HG02943 (cell line): ENCODE data around the gene RNASE7.

ENCODE experiments used
- ATAC-seq: cut with Tn5 transposase; IDR thresholded peaks from one replicate; pipeline ENCODE4 v1.9.1; 2021; ENCODE audit warnings: mild to moderate bottlenecking, low read depth, moderate library complexity; ENCODE audit not compliant: unreplicated experiment

Gene RNASE7

GRCh38 chr14:21042918-21043317 lies 756 bp downstream of the RNASE7 start:
- ATAC-seq = no peak

GRCh38 chr14:21043387-21043973 lies 1.3 kb downstream of the RNASE7 start:
- ATAC-seq = no peak

DNA sequence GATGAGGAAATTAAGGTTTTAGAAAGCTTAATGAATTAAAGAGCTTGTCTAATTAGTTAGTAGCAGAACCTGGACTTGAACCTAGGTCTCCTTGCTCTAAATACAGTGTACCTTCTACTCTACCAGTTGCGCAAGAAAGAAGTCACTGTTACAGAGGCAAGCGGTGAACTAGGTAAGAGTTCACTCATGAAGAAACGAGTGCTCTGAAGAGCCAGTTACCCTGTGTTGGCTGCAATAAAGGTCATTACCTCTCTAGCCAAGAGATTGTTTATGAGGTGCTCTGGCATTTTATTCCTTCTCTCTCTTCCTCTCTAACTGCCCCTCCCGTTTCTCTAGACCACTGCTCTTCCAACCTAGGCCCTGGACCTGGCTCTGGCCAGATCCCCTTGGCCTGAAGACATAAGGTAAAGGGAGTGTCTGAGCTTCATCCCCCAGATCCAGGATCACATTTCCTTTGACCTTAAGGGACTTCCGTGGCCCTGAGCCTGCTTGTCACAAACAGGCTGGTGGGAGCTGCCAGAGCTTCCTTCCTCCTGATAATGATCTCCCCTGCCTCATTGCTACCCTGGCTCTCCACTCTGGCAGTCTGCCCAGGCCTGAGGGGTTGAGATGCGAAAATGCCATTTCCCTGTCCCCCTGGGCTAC lies 1.9 kb downstream of the RNASE7 start:
- no peak for ATAC-seq

- no peak for ATAC-seq
Observed at GRCh38 chr14:21047378-21047781, 5.2 kb downstream of the RNASE7 start.

- ATAC-seq = no peak
Observed at GRCh38 chr14:21048638-21049037, 6.5 kb downstream of the RNASE7 start.

DNA sequence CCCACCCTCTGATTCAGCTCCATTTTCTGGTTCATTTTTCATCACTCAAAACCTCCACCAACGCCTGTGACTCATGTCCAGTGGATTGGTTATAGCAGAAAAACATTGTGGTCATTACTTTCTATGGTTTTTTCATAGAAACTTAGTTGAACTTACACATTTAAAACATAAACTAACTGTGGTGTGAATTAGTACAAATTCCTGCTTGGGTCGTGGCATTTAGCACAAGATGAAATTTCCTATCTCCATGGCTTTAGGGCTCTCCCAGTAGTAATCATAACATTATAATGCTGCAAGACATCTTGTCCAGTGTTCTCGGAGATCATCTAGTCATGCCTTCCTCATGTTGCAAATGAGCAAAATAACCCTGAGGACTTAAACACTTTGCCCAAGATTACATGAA lies 7.1 kb downstream of the RNASE7 start:
- no peak for ATAC-seq

- no peak for ATAC-seq
Observed at GRCh38 chr14:21050597-21050996, 8.4 kb downstream of the RNASE7 start.

DNA sequence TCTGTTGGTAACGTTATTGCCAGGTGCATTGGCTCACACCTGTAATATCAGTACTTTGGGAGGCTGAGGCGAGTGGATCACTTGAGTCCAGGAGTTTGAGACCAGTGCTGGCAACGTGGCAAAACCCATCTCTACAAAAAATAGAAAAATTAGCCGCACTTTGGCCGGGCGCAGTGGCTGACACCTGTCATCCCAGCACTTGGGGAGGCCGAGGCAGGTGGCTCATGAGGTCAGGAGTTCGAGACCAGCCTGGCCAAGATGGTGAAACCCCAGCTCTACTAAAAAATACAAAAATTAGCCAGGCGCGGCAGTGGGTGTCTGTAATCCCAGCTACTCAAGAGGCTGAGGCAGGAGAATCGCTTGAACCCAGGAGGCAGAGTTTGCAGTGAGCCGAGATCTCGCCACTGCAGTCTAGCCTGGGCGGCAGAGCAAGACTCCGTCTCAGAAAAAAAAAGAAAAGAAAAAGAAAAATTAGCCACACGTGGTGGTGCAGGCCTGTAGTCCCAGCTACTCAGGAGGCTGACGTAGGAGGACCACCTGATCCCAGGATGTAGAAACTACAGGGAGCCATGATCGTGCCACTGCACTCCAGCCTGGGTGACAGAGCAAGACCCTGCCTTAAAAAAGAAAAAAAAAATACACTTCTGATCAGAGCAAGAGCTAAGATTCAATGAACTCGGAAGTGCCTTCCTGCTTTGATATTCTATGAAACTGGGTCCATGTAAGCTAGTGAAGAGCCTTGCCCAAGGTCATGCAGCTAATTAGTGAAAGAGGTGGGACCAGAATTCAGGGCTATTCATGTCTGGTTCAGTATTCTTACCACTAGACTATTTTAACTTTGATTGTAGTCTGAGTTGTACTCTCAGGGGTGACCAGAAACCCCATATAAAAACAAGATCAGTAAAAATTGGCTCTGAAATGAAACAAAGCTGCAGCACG lies 11.3 kb downstream of the RNASE7 start:
- ATAC-seq = no peak

GRCh38 chr14:21054123-21054767 lies 12.1 kb downstream of the RNASE7 start:
- no peak for ATAC-seq

- no peak for ATAC-seq
Observed at GRCh38 chr14:21054768-21055145, 12.6 kb downstream of the RNASE7 start.

GRCh38 chr14:21055432-21056117 lies 13.4 kb downstream of the RNASE7 start:
- no peak for ATAC-seq

- no peak for ATAC-seq
Observed at GRCh38 chr14:21056520-21057163, 14.5 kb downstream of the RNASE7 start.

DNA sequence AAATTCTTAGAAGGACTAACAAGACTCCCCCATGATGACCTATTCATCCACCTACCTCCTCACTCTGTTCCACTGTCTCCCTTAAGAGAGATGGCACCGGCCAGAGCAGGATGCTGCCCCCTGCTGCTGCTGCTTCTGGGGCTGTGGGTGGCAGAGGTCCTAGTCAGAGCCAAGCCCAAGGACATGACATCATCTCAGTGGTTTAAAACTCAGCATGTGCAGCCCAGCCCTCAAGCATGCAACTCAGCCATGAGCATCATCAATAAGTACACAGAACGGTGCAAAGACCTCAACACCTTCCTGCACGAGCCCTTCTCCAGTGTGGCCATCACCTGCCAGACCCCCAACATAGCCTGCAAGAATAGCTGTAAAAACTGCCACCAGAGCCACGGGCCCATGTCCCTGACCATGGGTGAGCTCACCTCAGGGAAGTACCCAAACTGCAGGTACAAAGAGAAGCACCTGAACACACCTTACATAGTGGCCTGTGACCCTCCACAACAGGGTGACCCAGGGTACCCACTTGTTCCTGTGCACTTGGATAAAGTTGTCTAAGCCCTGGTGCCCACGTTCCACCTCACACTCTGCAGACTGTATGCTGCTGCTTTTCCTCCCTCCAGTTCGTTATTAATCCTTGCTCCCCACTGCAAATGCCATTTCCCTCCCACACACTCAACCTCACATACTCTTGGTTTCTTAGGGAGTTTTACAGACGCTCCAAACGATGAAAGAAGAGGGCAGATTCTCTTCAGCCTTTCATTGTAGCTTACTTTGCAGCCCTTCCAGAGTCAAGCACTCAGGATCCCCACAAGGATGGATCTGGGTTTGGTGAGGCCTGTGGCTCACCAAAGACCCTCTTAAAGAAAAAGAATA lies 15.9 kb downstream of the RNASE7 start, which contains the start of gene RNASE8:
RNASE8 (plus strand) TSS at position 20 of the 873 bp plus-strand sequence; CDS start at position 91, 71 bp downstream.
- no peak for ATAC-seq

- no peak for ATAC-seq
Observed at GRCh38 chr14:21058903-21059302, 16.7 kb downstream of the RNASE7 start.

DNA sequence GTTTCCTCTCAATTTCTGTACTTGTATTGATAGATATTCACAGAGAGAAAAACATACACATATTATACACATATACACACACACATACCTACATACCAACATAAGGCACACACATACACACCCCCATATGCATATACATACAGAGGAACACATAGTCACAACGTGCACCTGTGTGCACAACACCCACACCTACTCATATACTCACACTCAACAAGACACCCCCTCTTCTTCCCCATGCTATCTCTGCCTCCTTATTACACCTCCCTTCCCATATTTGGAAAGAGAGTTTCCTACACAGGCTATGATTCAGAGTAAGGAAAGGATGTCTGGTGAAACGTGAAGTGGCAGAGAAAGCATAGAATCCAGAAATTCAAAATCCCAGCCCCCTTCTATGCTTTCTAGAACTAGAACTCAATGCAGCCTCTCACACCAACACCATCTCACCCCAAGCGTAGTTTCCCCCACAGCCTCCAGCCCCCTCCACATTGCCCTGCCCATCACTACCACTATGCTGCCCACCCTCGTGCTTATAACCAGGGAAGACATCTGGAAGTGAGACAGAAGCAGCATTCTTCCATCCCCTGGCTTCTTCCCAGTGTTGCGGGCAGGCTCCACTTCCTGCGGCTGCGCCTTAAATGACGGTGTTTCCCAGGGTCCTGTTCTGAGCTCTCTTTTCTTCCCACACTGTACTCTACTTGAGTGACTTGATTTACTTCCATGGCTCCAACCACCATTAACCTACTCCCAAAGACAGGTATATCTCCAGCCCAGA lies 17.9 kb downstream of the RNASE7 start:
- ATAC-seq = no peak

DNA sequence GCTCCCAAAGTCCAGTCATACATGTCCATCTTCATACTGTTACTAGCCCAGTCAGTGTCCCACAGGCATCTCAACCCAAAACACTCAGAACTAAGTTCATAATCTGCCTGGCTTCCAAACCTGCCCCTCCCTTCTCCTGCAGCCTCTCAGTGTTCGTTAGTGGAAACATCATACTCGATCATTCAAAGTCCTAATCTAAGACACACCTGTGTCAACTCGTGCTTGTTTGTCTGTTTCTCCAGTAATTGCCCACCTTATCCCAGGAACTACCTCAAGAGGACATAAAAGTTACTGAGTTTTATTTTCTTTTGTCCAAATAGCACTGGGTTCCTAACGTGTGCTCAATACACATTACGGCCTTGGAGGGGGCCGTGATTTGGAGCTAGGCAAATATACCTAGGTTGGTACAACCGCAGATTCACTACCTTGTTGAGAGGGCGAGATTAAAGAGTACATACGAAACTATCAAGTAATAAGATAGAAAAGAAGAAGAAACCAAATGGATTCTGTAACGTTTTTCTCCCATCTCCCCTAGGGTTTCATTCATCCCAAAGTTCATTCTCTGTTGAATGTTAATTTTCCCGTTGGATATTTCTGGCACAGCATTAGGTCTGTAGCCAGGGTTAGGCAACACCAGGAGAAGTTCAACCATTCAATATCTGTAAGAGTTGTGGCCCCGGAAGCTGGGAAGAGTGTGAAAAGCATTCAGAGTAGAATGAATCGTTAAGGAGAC lies 18.6 kb downstream of the RNASE7 start:
- no peak for ATAC-seq

- no peak for ATAC-seq
Observed at GRCh38 chr14:21061347-21061668, 19.1 kb downstream of the RNASE7 start.

GRCh38 chr14:21063479-21063878 lies 21.3 kb downstream of the RNASE7 start:
- no peak for ATAC-seq
